GM18907 (cell line): ENCODE results near the gene C6orf58.
"Not testable (repeated sequence)": the region's sequence is repeated elsewhere in the genome, so short reads cannot be mapped to it uniquely, and the experiment has no call there.

ENCODE experiments used
- ATAC-seq: cut with Tn5 transposase; IDR thresholded peaks from one replicate; pipeline ENCODE4 v1.9.1; 2021; ENCODE audit warnings: mild to moderate bottlenecking, moderate library complexity; ENCODE audit not compliant: unreplicated experiment

The C6orf58 gene

GRCh38 chr6:127589135-127589534 lies 12.2 kb downstream of the C6orf58 start:
- ATAC-seq, result no peak

DNA sequence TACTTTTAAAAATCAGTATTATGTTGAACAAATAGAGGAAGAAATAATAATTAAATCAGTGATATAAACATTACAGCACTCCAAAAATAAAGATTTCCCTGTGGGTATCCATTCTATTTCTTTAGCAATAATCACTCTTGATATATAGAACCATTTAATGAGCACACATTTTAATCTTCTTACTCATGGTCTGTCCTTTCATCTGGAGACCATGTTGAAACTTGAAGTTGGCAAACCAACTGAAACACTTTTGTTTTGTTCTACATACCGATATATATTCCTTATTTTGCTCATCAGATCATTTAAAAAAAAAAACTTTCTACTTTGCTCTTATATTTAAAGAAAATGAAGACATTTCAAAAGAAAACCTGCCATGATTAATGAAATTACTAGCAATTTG lies 13.4 kb downstream of the C6orf58 start:
- ATAC-seq, result no peak

DNA sequence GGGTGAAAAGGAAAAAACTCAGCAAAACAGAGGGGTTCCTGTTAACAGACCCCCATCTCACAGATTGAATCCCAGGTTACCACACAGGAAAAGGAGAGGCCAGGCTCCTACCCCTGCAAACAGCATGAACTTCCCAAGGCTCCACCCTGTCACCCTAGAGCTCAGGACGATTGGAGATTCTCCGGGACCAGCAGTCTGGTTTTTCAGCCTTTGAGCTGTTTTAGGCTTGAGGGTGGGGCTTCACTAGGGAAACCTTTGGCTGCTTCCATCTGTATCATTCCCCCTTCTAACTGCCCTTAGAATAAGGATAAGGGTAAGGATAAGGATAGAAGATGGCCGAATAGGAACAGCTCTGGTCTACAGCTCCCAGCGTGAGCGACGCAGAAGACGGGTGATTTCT lies 16.0 kb downstream of the C6orf58 start:
- ATAC-seq, result no peak

DNA sequence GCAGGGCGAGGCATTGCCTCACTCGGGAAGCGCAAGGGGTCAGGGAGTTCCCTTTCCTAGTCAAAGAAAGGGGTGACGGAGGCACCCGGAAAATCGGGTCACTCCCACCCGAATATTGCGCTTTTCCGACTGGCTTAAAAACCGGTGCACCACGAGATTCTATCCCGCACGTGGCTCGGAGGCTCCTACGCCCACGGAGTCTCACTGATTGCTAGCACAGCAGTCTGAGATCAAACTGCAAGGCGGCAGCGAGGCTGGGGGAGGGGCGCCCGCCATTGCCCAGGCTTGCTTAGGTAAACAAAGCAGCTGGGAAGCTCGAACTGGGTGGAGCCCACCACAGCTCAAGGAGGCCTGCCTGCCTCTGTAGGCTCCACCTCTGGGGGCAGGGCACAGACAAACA lies 16.5 kb downstream of the C6orf58 start:
- not testable (repeated sequence) for ATAC-seq

GRCh38 chr6:127606131-127606562 lies 29.2 kb downstream of the C6orf58 start:
- ATAC-seq, result no peak

- no peak for ATAC-seq
Measured at GRCh38 chr6:127608554-127609270, 31.7 kb downstream of the C6orf58 start.

DNA sequence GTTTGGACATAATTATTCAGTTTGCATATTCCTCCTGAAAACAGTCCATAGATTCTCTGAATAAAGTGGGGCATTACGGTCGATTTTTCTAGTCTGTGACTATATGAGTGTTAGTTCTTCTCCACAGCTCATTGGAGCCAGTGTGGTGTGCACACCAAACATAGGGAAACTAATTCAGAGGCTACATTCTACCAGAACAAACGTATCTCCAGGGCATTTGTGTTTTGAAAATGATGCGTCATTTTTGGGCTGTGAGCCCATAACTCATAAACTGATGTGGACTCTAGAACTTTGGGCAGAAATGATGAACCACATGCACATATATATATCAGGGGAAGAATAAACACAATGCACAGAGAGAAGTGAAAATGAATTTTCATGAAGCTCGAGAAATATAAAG lies 41.8 kb downstream of the C6orf58 start:
- no peak for ATAC-seq

DNA sequence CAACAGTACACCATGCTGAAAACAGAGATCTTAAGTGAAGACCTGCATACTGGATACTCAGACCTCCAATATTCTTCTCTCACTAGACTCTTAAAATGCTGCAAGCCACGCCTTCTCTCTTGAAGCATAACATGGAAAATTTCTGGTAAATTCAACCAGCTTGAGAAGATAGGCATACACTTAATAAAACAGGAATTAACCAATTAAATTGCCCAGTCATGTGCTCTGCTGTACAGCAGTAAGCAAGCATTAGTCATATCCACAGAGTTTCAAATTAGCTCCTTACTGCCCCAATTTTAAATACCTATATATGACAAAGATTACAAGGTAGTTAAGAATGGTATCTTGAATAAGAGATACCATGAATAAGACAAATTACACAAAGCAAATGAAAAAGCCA lies 53.8 kb downstream of the C6orf58 start:
- no peak for ATAC-seq

- no peak for ATAC-seq
Measured at GRCh38 chr6:127634178-127634577, 57.2 kb downstream of the C6orf58 start.

DNA sequence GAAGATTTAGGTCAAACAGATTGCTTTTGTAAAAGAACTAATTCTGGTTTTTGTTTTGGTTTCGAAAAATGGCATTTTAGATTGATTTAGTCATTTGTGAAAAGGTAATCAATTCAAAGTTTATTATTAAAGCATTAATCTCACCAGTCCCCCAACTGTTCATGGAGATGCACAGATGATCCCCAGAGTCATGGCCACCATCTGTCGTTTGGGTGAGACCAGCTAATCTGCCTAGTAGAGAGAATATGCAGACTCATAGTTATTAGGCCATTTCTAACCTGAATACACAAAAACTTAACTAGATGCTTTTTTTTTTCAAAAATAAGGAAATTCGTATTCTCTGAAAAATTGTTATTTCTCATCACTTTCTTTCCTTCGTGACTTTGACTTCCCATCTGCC lies 58.1 kb downstream of the C6orf58 start:
- ATAC-seq, result no peak

GRCh38 chr6:127637830-127638409 lies 60.9 kb downstream of the C6orf58 start:
- ATAC-seq, result no peak
